HEK293 (cell line): ENCODE data around the gene SLC13A3.

Experiments
- CTCF ChIA-PET: fragments of 350-600 bp; formaldehyde crosslinking; extraction: SDS; loops from one replicate; lab custom pipeline; 2021; ENCODE audit warnings: antibody characterized with exemption; lab: Yijun Ruan, JAX
- POLR2A ChIA-PET: fragments of 300-600 bp; formaldehyde crosslinking; extraction: SDS; loops from one replicate; lab custom pipeline; 2020; ENCODE audit warnings: antibody characterized with exemption, inconsistent platforms; lab: Yijun Ruan, JAX
- H3K27ac ChIP-seq: fragments of 200-500 bp; sonication (Bioruptor generic); 2 replicates; pipeline ENCODE4 v1.5.1; 2014; ENCODE audit warnings: low read depth, low read length, control low read depth, inconsistent platforms; ENCODE audit errors: extremely low read depth
- H3K36me3 ChIP-seq, 2 experiments: fragments of 200-500 bp in 1 of 2; sonication (Bioruptor generic) in 1 of 2; 1 replicate in 1 of 2; 2 replicates in 1 of 2; pipeline ENCODE4 v1.5.1; 2014 to 2017; ENCODE audit warnings: inconsistent platforms in 2 of 2, low read length in 2 of 2; ENCODE audit not compliant: control insufficient read depth in 2 of 2, insufficient read depth in 1 of 2
- H3K4me1 ChIP-seq: fragments of 200-500 bp; sonication (Bioruptor generic); 2 replicates; pipeline ENCODE4 v1.5.1; 2014; ENCODE audit warnings: mild to moderate bottlenecking, low read length, inconsistent platforms; ENCODE audit not compliant: control insufficient read depth, insufficient read depth
- H3K4me3 ChIP-seq: 2 replicates; pipeline ENCODE4 v1.5.1; 2011; ENCODE audit warnings: low read depth, mild to moderate bottlenecking, control low read depth, low read length, moderate library complexity
- H3K9me3 ChIP-seq: fragments of 200-500 bp; sonication (Bioruptor generic); 2 replicates; pipeline ENCODE4 v1.5.1; 2014; ENCODE audit warnings: low read depth, low read length, inconsistent platforms; ENCODE audit not compliant: control insufficient read depth, insufficient read depth
- KLF17 ChIP-seq: fragments of 450-650 bp; formaldehyde crosslinking; IDR thresholded peaks from 2 replicates; pipeline ENCODE4 v1.5.1; 2016; ENCODE audit warnings: missing biosample characterization, missing genetic modification characterization
- KLF9 ChIP-seq: fragments of 450-650 bp; formaldehyde crosslinking; IDR thresholded peaks from 2 replicates; pipeline ENCODE4 v1.5.1; 2016; ENCODE audit warnings: missing biosample characterization, missing genetic modification characterization, low read depth
- MZF1 ChIP-seq: fragments of 450-650 bp; formaldehyde crosslinking; IDR thresholded peaks from 2 replicates; pipeline ENCODE4 v1.5.1; 2017; ENCODE audit warnings: missing biosample characterization, missing genetic modification characterization, borderline replicate concordance
- PRDM10 ChIP-seq: fragments of 450-650 bp; formaldehyde crosslinking; IDR thresholded peaks from 2 replicates; pipeline ENCODE4 v1.5.1; 2016; ENCODE audit warnings: missing biosample characterization, missing genetic modification characterization
- SCRT2 ChIP-seq: fragments of 450-650 bp; formaldehyde crosslinking; IDR thresholded peaks from 2 replicates; pipeline ENCODE4 v1.5.1; 2016; ENCODE audit warnings: missing biosample characterization, missing genetic modification characterization
- ZBTB17 ChIP-seq: fragments of 450-650 bp; formaldehyde crosslinking; IDR thresholded peaks from 2 replicates; pipeline ENCODE4 v1.5.1; 2016; ENCODE audit warnings: missing biosample characterization, missing genetic modification characterization
- ZNF114 ChIP-seq: fragments of 450-650 bp; formaldehyde crosslinking; IDR thresholded peaks from 2 replicates; pipeline ENCODE4 v1.5.0; 2017; ENCODE audit warnings: missing biosample characterization, missing genetic modification characterization
- ZNF2 ChIP-seq: fragments of 450-650 bp; formaldehyde crosslinking; IDR thresholded peaks from 2 replicates; pipeline ENCODE4 v1.5.1; 2016; ENCODE audit warnings: missing biosample characterization, missing genetic modification characterization
- ZNF248 ChIP-seq: fragments of 450-650 bp; formaldehyde crosslinking; IDR thresholded peaks from 2 replicates; pipeline ENCODE4 v1.5.1; 2017; ENCODE audit warnings: missing biosample characterization, missing genetic modification characterization
- ZNF280C ChIP-seq: fragments of 450-650 bp; formaldehyde crosslinking; IDR thresholded peaks from 2 replicates; pipeline ENCODE4 v1.5.1; 2016; ENCODE audit warnings: missing biosample characterization, missing genetic modification characterization
- ZNF335 ChIP-seq: fragments of 450-650 bp; formaldehyde crosslinking; conservative IDR thresholded peaks from 2 replicates; pipeline ENCODE4 v1.5.1; 2016; ENCODE audit warnings: missing biosample characterization, missing genetic modification characterization
- ZNF350 ChIP-seq: fragments of 450-650 bp; formaldehyde crosslinking; IDR thresholded peaks from 2 replicates; pipeline ENCODE4 v1.5.0; 2017; ENCODE audit warnings: missing biosample characterization, mild to moderate bottlenecking, missing genetic modification characterization
- ZNF366 ChIP-seq: fragments of 450-650 bp; formaldehyde crosslinking; conservative IDR thresholded peaks from 2 replicates; pipeline ENCODE4 v1.5.1; 2016; ENCODE audit warnings: missing biosample characterization, missing genetic modification characterization
- ZNF473 ChIP-seq: fragments of 450-650 bp; formaldehyde crosslinking; IDR thresholded peaks from 2 replicates; pipeline ENCODE4 v1.5.1; 2017; ENCODE audit warnings: missing biosample characterization, missing genetic modification characterization
- ZSCAN30 ChIP-seq: fragments of 450-650 bp; IDR thresholded peaks from 2 replicates; pipeline ENCODE4 v1.5.1; 2018; ENCODE audit warnings: missing biosample characterization, mild to moderate bottlenecking, missing genetic modification characterization, moderate library complexity
- ZSCAN4 ChIP-seq: fragments of 450-650 bp; formaldehyde crosslinking; IDR thresholded peaks from 2 replicates; pipeline ENCODE4 v1.5.1; 2017; ENCODE audit warnings: missing biosample characterization, missing genetic modification characterization

SLC13A3 gene

GRCh38 chr20:46689082-46689753, 38.0 kb upstream of the SLC13A3 start, which contains the start of gene TP53RK (continued):
- no peak; the same call in 1 of the 2 replicates for TF ChIP-seq PRDM10
- peak; percentile 99 for TF ChIP-seq ZBTB17 (tag by site-specific recombination)
- TF ChIP-seq KLF17 (tag by site-specific recombination), result peak; percentile 62; the same call in 1 of the 2 replicates
- no peak for TF ChIP-seq ZNF114 (tag by site-specific recombination)
- TF ChIP-seq ZNF2 (tag by site-specific recombination), result no peak
- no peak for TF ChIP-seq ZNF350 (tag by site-specific recombination)
- peak; percentile 69 for TF ChIP-seq KLF9 (tag by site-specific recombination)
- no peak for TF ChIP-seq ZNF473 (tag by site-specific recombination)

- TF ChIP-seq ZNF280C (tag by site-specific recombination) (no peak), ZNF335 (tag by site-specific recombination) (peak; percentile 75), ZNF366 (tag by site-specific recombination) (0 out of 2 replicates have a peak, but pooled peaks have one; percentile 18), ZSCAN4 (no peak), SCRT2 (tag by site-specific recombination) (peak; percentile 76), ZNF248 (tag by site-specific recombination) (no peak), ZSCAN30 (tag by site-specific recombination) (no peak), MZF1 (tag by site-specific recombination) (peak; percentile 57; the same call in 1 of the 2 replicates)
- peak overlapping the region; percentile 84 for H3K27ac ChIP-seq
- H3K4me3 ChIP-seq, result peak overlapping the region; percentile 87
- POLR2A ChIA-PET, result interaction anchor here (0.6 to 1.6 kb wide), 3 partner anchors 14 to 628 kb away, joined by 3 to 4 read pairs (median 3); no protein-coding TSS in a partner anchor
- no peaks in the 10 kb centered on the region for H3K4me1 ChIP-seq
- CTCF ChIA-PET, result interaction anchor here (0.5 to 1.8 kb wide), 5 partner anchors 12 to 674 kb away, joined by 3 to 5 read pairs (median 3); no protein-coding TSS in a partner anchor
- peaks cover 0 to 28% of the 10 kb centered on the region in 2 experiments; a peak in 1 of 3 replicates for H3K36me3 ChIP-seq
- H3K9me3 ChIP-seq, result no peaks in the 10 kb centered on the region
Measured at GRCh38 chr20:46688151-46689081, 37.2 kb upstream of the SLC13A3 start.
